Tongue (tissue), 2 donors: ENCODE measurements around the gene AZIN2. TPM values are rescaled to one million over a fixed set of nuclear protein-coding genes. Genes with fewer than 3 reads are reported as not detected.
"Not testable (repeated sequence)": the region's sequence is repeated elsewhere in the genome, so short reads cannot be mapped to it uniquely, and the experiment has no call there.

Source experiments
- DNase-seq: peaks from one replicate; pipeline ENCODE4 v3.0.0-alpha.2; 2015
- total RNA-seq: library from RNA; depleted of rRNA; stranded (reverse); fragments of >200 nt; gene quantifications from one replicate; pipeline ENCODE4 v1.2.3, GENCODE V29; 2014

The AZIN2 gene
- total RNA-seq, 1 donor from 2014 or later: 3.8 TPM

DNA sequence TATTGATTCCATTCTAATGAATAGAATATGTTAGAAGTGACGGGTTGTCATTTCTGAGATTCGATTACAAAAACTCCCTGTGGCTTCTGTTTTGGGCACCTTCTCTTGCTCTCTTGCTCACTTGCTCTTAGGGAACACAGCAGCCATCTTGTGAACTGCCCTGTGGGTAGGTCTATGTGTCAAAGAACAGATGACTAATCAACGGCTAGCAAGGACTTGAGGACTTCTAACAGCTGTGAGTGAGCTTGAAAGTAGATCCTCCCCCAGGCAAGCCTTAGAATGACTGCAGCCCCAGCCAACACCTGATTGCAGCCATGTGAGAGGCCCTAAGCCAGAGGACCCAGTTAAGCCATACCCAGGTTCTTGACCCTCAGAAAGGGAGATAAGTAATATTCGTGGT is 49.3 kb downstream of the AZIN2 start:
- DNase-seq: peak; percentile 74

DNA sequence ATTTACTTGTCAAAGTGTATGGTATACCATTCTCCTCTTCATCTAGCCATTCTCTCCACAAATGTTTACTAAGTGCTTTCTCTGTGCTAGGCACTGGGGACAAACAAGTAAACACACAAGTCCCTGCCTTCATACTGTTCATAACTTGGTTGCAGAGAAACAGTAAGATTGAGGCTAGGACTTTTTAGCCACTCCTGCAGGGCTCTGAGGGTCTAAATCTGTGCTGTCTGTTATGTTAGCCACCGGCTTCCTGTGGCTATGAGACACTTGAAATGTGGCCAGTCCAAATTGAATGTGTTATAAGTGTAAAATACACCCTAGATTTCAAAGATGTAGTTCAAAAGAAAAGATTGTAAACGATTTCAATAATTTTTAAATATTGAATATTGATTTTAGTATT is 50.2 kb downstream of the AZIN2 start:
- DNase-seq: no peak

DNA sequence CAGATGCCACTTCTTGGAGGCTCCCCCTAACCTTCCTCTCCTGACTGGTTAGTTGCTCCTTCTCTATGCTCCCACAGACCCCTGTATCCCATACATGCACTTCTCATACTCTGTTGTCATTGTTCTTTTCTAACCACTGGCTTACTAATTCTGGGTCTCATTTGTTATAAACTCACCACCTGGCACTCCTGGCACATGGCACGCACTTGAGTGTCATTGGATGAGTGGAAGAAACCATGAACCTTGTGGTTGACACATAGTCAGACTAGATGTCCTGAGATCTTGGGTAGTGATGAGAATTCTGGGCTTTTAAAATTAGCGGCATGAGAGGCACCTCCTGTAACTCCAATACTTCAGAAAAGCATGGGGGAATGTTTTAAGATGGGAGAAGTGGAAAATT is 51.6 kb downstream of the AZIN2 start:
- no peak for DNase-seq

GRCh38 chr1:33133478-33134105 is 52.6 kb downstream of the AZIN2 start:
- DNase-seq: no peak

DNA sequence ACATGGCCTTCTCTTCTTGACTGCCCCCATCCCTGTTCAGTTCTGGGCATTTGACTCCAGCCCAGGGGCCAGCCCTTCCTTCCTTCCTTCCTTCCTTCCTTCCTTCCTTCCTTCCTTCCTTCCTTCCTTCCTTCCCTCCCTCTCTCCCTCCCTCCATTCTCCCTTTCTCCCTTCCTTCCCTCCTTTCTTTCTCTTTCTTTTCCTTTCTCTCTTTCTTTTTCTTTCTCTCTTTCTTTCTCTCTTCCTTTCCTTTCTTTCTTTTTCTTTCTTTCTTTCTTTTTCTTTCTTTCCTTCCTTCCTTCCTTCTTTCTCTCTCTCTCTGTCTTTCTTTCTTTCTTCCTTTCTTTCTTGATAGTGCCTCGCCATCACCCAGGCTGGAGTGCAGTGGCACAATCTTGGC is 55.1 kb downstream of the AZIN2 start:
- DNase-seq: not testable (repeated sequence)

DNA sequence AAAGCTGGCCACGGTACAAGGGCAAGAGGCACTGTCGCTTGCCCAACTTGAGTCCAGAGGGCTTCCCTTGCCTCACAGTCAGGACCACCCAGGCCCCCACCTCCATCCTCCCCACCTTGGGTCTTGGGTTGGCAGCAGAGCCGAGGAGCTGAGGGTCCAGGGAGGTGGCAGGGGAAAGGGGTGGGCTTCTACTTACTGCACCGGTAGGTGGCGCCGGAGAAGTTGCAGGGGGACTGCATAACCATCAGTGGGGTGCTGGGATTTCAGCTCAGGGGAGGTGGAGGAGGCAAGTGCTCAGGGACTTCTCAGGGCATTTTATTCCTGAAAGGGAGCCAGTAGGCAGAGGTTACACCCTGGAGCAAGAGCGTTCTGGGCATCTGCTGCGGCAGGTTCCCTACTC is 56.8 kb downstream of the AZIN2 start:
- DNase-seq: peak; percentile 78

DNA sequence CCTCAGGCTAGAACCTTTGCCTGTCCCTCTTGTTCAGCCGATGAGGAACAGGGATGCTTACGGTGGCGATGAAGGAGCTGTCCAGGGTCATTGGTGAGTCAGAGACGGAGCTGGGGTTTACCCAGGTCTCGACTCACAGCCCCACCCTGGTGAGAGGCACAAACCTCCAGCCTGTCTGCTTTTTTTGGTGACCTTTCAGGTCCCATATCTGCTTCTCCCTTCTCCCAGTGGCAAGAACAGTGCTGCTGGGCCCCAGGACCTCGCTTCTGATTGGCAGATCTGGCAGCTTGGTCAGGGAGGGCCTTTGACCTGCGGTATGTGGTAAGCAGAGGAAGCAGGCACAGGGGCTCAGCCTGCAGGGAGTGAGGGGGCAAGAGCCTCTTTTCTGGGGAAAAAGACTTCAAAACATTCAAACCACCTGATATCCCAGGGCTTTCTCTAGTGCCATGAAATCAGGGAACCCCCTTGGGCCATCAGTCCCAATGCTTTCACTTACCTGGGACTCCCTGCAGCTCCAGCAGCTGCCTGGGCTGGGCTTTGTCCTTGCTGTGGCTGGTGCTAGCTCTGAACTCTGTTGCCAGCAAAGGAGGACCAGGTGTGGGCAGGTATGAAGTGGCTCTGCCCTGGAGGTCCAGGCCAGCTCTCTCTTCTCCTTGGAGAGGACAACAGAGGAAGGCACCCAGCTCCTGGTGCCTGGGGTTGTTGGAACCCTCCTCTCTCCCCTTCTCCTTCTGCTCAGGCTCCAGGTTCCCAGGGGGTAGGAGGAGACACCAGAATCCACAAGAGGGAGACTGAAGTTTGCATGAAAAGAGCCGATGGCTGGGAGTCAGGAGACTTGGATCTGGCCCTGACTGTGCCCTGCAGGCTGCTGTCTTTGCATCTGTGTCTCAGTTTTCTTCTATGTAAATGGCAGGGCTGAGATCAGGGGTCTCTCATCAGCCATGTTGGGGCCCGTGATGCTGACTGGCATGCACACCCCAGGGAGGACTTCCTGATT is 59.5 kb downstream of the AZIN2 start:
- DNase-seq: no peak

DNA sequence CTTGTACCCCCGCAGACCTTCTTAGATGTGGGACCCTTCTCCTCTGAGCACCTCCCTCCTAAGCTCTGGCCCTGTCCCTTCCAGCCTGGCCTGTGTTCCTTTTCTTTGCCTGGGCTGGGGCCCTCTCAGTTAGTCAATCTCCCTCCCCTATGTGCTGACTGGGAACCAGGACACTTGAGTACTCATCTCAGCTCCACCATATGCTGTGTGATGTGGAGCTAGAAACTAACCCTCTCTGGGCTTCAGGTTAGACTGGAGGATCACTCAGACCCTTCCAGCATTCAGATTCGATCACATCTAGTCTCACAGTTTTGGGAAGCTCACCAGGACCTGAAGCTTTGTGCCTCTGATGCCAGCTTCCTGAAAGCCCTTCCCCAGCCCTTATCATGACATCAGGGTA is 60.3 kb downstream of the AZIN2 start:
- DNase-seq: no peak

DNA sequence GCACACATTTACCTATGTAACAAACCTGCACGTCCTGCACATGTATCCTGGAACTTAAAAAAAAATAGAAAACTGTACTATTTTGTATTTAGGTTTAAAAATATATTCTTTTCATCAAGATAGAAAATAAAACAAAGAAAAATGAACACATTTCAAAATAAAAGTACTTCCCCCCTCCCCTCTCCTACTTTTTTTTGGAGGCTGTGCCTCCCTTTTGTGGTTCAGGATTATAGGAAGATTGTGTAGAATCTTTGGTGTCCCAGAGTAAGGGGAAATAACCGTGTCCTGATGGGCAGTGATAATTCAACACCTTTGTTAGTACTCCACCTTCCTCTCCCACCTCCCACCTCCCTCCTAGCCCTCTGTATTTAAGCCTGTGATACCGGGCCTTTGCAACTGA is 60.8 kb downstream of the AZIN2 start:
- DNase-seq: no peak

DNA sequence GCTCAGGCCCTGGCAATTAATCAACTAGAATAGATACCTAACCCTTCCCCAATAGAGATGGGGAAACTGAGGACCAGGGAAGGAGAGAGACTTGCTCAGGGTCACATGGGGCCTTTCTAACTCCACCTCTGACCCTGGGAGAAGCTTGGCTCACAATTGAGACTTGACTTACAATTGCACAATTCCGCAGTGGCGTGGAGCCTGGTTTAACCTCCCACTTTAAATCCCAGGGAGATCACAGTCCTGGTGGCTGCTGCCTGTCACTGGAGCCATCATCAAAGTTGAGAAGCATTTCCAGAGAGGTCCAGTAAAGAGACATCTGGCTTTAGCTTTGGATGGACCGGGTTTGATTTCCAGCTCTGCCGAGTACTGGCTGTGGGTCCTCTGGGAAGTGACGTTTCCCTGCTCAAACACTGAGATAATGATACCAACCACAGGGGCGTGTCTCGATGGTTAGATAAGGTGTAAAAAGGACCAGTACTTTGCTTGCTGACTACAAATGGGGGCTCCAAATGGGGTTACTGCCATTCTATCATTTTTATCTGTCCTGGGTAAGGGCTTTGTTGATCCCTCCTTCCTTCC is 61.6 kb downstream of the AZIN2 start:
- DNase-seq: no peak

DNA sequence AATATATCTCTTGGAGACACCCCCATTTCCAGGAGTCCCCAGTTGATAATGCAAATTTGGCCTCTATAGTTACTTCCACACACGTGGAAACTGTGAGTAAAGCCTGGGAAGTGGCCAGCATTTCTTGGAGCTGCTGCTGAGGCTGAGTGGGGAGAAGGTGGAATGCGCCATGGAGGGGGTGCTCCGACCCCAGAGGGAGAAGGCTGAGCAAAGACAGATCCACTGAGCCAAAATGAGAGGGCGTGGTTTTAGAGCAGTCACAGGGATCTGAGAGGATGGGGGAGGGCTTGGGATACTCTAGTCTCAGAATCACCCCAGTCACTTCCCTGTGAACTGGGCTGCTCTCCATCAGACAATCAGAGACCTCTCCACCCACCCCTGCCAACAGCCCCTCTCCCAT is 62.2 kb downstream of the AZIN2 start:
- peak; percentile 79 for DNase-seq

GRCh38 chr1:33143698-33144097 is 62.7 kb downstream of the AZIN2 start:
- DNase-seq: no peak

- DNase-seq: peak; percentile 63
These were observed 65.0 kb downstream of the AZIN2 start for GRCh38 chr1:33146003-33146402.

DNA sequence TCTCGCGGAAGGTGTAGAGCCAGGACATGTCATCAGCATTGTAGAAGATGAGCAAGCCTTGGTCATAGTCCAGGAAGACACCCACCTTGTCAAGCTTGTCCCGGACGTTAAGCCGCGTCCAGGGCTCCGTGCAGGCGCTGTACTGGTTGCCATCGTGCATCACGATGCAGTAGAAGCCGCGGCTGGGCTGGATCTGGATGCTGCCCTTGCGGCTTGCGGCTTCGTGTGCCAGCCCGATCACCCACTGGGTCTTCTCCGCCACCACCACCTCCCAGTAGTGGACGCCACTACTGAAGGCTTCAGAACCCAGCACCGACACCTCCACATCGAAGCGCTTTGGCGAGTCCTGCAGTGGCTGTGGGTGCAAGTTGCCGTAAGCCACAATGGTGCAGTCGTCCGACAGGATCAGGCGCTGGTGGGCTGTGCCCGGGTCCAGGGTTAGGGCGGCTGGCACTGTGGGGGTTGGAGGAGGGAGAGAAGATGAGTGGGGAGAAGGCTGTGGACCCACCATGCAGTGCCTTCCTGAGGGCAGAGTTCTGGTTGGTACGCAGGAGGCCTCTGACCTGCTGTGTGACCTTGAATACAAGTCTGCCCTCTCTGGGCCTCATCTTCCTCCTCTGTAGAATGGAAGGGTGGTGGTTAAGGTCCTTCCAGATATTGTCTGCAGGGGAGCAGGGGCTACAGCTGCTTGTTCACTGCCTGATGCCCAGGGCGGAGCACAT is 66.5 kb downstream of the AZIN2 start:
- no peak for DNase-seq

- no peak for DNase-seq
These were observed 67.0 kb downstream of the AZIN2 start for GRCh38 chr1:33147997-33148314.

- no peak for DNase-seq
These were observed 67.7 kb downstream of the AZIN2 start for GRCh38 chr1:33148615-33149014.

- no peak for DNase-seq
These were observed 68.7 kb downstream of the AZIN2 start for GRCh38 chr1:33149453-33150190.

DNA sequence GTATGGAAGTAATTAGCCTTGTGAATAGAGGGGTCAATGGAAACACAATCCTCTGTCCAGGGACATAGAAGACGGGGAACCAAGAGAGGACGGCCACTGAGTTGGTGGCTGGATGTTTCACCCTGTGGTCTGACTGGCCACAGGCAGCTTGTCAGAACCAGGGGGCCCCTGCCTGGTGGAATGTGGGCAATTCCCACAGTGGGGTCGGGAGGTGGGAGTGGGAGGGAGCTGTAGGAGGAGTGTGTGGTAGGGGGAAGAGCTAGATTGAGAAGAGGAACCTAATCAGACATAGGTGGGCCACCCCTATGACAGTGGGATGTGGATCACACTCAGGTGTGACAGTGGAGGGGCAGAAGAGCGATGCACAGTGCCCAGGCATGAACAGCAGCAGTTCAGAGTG is 69.6 kb downstream of the AZIN2 start:
- no peak for DNase-seq

- DNase-seq: no peak
These were observed 70.2 kb downstream of the AZIN2 start for GRCh38 chr1:33151116-33151515.

DNA sequence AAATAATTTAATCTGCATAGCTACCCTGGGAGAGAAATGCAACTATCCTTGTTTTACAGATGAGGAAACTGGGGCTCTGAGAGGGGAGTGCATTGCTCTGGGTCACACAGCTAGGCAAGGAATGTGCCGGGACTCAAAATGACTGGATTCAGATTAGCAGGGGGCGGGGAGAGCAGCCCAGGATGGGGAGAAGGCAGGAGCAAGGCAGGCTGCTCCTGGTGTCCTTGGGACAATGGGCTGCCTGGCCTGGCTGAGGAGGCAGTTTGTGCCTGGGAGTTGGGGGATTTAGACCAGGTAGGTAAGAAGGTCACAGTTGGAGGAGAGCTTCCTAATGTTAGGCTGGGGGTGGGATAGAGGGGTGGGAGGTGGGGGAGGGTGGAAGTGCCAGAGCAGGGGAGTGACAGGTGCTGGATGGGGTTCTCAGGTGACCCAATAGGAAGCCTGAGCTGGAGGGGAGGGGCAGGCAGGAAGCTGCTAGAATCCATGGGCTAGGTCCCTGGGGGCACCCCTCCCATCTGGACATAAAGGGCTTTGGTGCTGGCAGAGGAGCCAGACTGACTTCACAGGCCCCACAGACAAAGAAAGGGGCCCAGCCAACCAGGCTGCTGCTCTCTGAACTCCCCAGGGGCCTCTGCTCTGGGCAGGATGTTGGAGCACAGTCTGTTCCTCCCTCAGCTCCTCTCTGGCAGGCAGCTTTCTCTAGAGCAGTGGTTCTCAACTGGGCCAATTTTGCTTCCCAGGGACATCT is 71.9 kb downstream of the AZIN2 start:
- peak; percentile 71 for DNase-seq

DNA sequence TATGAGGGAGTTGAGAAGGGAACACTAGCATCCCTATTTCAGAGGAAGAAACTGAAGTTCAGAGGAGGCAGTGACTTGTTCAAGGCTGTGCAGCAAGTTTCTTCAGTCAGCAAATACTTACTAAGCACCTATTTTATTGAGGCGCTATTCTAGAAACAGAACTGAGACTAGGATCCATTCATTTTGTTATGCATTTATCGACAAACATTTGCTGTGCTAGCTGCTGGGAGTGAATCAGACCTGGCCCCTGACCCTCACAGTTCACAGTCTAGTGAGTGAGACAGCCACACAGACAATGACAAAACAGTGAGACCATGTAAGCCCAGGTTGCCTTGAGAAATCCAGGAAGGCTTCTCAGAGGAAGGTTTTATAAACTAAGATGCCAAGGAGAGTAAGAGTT is 72.7 kb downstream of the AZIN2 start:
- no peak for DNase-seq
